ACC112 (cell line): ENCODE measurements around the gene RETSAT.
"Not testable (repeated sequence)": the region's sequence is repeated elsewhere in the genome, so short reads cannot be mapped to it uniquely, and the experiment has no call there.

Source experiments
- H2AFZ ChIP-seq: fragments of 200-600 bp; sonication (generic); one replicate; pipeline ENCODE4 v1.6.0; 2017; ENCODE audit warnings: antibody characterized with exemption, low read length; ENCODE audit not compliant: unreplicated experiment
- H3K27ac ChIP-seq: fragments of 200-600 bp; sonication (generic); 2 replicates; pipeline ENCODE4 v1.5.1; 2014; ENCODE audit warnings: low read depth, mild to moderate bottlenecking, antibody characterized with exemption, low read length, moderate library complexity
- H3K27me3 ChIP-seq: fragments of 200-600 bp; sonication (generic); 2 replicates; pipeline ENCODE4 v1.6.1; 2014; ENCODE audit warnings: mild to moderate bottlenecking, antibody characterized with exemption, low read length, moderate library complexity, mixed read lengths; ENCODE audit not compliant: insufficient read depth
- H3K36me3 ChIP-seq: fragments of 200-600 bp; sonication (generic); 2 replicates; pipeline ENCODE4 v1.6.1; 2016; ENCODE audit warnings: mild to moderate bottlenecking, antibody characterized with exemption, low read length, moderate library complexity, mixed read lengths; ENCODE audit not compliant: insufficient read depth
- H3K4me1 ChIP-seq: fragments of 200-600 bp; sonication (generic); one replicate; pipeline ENCODE4 v1.6.1; 2016; ENCODE audit warnings: low read length, mixed read lengths; ENCODE audit not compliant: insufficient read depth, unreplicated experiment, control insufficient read depth
- H3K4me3 ChIP-seq: fragments of 200-600 bp; sonication (generic); 2 replicates; pipeline ENCODE4 v1.5.1; 2014; ENCODE audit warnings: mild to moderate bottlenecking, low read depth, low read length
- H3K79me2 ChIP-seq: fragments of 200-600 bp; sonication (generic); one replicate; pipeline ENCODE4 v1.6.0; 2016; ENCODE audit warnings: low read length; ENCODE audit not compliant: control insufficient read depth, unreplicated experiment, insufficient read depth

RETSAT gene

GRCh38 chr2:85380048-85380447, 25.7 kb upstream of the RETSAT start:
- no peak overlapping the region for H3K27ac ChIP-seq
- no peaks in the 10 kb centered on the region for H3K79me2 ChIP-seq
- peaks cover 47% of the 10 kb centered on the region for H3K36me3 ChIP-seq
- H3K4me3 ChIP-seq, result no peak overlapping the region
- H2AFZ ChIP-seq, result no peak overlapping the region
- H3K27me3 ChIP-seq, result no peaks in the 10 kb centered on the region
- H3K4me1 ChIP-seq, result peaks cover 3% of the 10 kb centered on the region

- Histone ChIP-seq H3K79me2 (no peaks in the 10 kb centered on the region), H3K36me3 (peaks cover 48% of the 10 kb centered on the region), H3K27ac (no peak overlapping the region), H2AFZ (no peak overlapping the region), H3K4me1 (peaks cover under 1% of the 10 kb centered on the region), H3K4me3 (no peak overlapping the region), H3K27me3 (no peaks in the 10 kb centered on the region)
Measured at GRCh38 chr2:85378257-85378656, 23.9 kb upstream of the RETSAT start.

DNA sequence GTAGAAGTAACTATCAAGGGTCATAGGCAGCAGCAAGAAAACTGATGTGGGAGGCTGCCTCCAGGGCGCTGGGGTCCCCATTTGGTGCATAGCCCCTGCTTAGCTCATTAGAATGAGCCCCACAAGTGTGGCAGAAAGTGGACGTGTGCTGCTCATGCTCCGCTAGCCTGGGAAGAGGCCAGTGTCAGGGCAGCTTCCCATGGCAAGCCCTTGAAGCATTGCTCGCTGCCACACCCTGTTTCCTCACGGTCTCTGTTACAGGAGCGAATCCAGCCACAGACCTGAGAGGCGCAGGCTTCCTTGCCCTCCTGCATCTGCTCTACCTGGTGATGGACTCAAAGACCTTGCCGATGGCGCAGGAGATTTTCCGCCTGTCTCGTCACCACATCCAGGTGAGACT, 22.8 kb upstream of the RETSAT start:
- no peak overlapping the region for H3K4me3 ChIP-seq
- H3K36me3 ChIP-seq, result peaks cover 51% of the 10 kb centered on the region
- no peaks in the 10 kb centered on the region for H3K27me3 ChIP-seq
- H3K4me1 ChIP-seq, result no peaks in the 10 kb centered on the region
- no peak overlapping the region for H2AFZ ChIP-seq
- H3K27ac ChIP-seq, result no peak overlapping the region
- H3K79me2 ChIP-seq, result no peaks in the 10 kb centered on the region

- H3K27ac ChIP-seq, result no peak overlapping the region
- peaks cover 50% of the 10 kb centered on the region for H3K36me3 ChIP-seq
- H3K4me3 ChIP-seq, result no peak overlapping the region
- no peaks in the 10 kb centered on the region for H3K4me1 ChIP-seq
- H3K79me2 ChIP-seq, result no peaks in the 10 kb centered on the region
- no peaks in the 10 kb centered on the region for H3K27me3 ChIP-seq
- no peak overlapping the region for H2AFZ ChIP-seq
Measured at GRCh38 chr2:85376291-85377065, 22.1 kb upstream of the RETSAT start.

GRCh38 chr2:85371045-85371444, 16.7 kb upstream of the RETSAT start:
- no peaks in the 10 kb centered on the region for H3K79me2 ChIP-seq
- peaks cover 7% of the 10 kb centered on the region for H3K4me1 ChIP-seq
- H3K27ac ChIP-seq, result no peak overlapping the region
- no peak overlapping the region for H2AFZ ChIP-seq
- no peak overlapping the region for H3K4me3 ChIP-seq
- no peaks in the 10 kb centered on the region for H3K27me3 ChIP-seq
- peaks cover 9% of the 10 kb centered on the region; the same call in 1 of the 2 replicates for H3K36me3 ChIP-seq

DNA sequence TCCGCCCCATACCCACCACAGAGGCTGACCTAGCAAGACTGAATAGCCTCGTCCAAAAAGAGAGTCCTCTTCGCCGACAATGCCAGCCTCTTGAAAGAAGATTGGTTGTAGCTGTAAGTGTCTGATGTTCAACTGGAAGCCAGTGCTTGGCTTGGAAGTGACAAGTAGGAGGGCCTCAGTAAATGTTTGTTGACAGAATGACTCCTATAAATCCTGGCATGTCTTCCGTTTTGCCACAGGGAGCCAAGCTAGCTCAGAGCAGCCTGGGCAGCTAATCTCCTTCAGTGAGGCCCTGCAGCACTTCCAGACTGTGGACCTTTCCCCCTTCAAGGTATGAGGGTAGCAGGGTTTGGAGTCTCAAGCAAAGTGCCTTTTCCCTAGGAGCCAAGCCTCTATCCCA, 15.2 kb upstream of the RETSAT start:
- no peak overlapping the region for H3K4me3 ChIP-seq
- H3K36me3 ChIP-seq, result peaks cover 3% of the 10 kb centered on the region; the same call in 1 of the 2 replicates
- no peaks in the 10 kb centered on the region for H3K79me2 ChIP-seq
- peaks cover 7% of the 10 kb centered on the region for H3K4me1 ChIP-seq
- no peaks in the 10 kb centered on the region for H3K27me3 ChIP-seq
- no peak overlapping the region for H3K27ac ChIP-seq
- H2AFZ ChIP-seq, result no peak overlapping the region

DNA sequence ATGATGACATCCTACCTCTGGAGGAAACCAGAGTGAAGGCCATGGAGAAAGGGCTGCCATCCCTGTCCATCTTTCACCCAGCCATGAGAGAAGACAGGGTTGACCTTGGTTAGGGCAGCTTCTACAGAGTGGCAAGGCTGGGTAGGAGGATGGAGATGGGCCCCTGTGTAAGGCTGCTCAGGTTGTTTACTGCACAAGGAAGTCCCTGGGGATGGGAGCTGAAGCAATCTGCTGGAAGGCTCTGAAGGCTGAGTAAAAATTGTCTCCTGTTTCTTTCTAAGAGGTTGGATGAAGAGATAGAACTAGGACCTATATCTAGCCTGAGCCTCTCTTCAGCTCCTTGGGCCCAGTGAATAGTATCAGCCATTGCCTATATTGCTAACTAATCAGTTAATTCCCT, 14.6 kb upstream of the RETSAT start:
- H3K36me3 ChIP-seq, result peaks cover 3% of the 10 kb centered on the region; the same call in 1 of the 2 replicates
- H3K27ac ChIP-seq, result no peak overlapping the region
- H3K27me3 ChIP-seq, result no peaks in the 10 kb centered on the region
- no peak overlapping the region for H2AFZ ChIP-seq
- H3K4me3 ChIP-seq, result no peak overlapping the region
- H3K79me2 ChIP-seq, result no peaks in the 10 kb centered on the region
- peaks cover 7% of the 10 kb centered on the region for H3K4me1 ChIP-seq

GRCh38 chr2:85367180-85367579, 12.9 kb upstream of the RETSAT start:
- H3K36me3 ChIP-seq, result no peaks in the 10 kb centered on the region

DNA sequence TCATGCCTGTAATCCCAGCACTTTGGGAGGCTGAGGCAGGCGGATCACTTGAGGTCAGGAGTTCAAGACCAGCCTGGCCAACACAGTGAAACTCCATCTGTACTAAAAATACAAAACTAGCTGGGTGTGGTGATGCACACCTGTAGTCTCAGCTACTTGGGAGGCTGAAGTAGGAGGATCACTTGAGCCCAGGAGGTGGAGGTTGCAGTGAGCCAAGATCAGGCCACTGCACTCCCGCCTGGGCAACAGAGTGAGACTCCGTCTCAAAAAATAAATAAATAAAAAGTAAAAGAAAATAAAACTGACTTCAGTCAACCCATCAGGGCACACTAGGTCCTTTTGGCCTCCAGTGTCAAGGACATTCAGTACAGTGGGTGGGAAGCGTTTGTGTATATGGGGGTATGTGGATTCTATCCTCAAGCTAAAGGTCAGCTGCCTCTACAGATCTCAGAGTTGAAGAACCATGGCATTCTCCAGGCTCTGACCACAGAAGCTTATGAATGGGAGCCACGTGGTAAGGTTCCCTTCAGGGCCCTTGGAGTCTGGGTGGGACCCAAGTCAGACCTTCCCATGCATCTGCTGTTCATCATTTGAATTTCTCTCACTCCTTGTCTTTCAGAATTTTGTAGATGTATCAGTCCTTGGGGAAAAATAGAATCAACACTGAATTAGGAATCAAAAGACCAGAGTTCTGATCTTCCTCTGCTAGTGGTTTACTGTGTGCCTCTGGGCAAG, 8.5 kb upstream of the RETSAT start:
- not testable (repeated sequence) for H3K4me1 ChIP-seq, H2AFZ ChIP-seq, H3K27me3 ChIP-seq, H3K79me2 ChIP-seq, H3K27ac ChIP-seq, H3K4me3 ChIP-seq, H3K36me3 ChIP-seq

More at GRCh38 chr2:85367180-85367579, 12.9 kb upstream of the RETSAT start:
- Histone ChIP-seq H2AFZ (no peak overlapping the region), H3K79me2 (no peaks in the 10 kb centered on the region), H3K27me3 (no peaks in the 10 kb centered on the region), H3K27ac (no peak overlapping the region), H3K4me1 (peaks cover 7% of the 10 kb centered on the region), H3K4me3 (no peak overlapping the region)

- Histone ChIP-seq H3K4me1 (peaks cover 24% of the 10 kb centered on the region), H3K4me3 (no peak overlapping the region), H3K27me3 (no peaks in the 10 kb centered on the region), H2AFZ (no peak overlapping the region), H3K79me2 (peaks cover 25% of the 10 kb centered on the region), H3K36me3 (no peaks in the 10 kb centered on the region), H3K27ac (no peak overlapping the region)
Measured at GRCh38 chr2:85357736-85358135, 3.4 kb upstream of the RETSAT start.

GRCh38 chr2:85356186-85356585, 1.9 kb upstream of the RETSAT start:
- Histone ChIP-seq H3K36me3 (no peaks in the 10 kb centered on the region), H3K4me1 (peaks cover 27% of the 10 kb centered on the region), H3K27ac (no peak overlapping the region), H3K27me3 (no peaks in the 10 kb centered on the region), H3K79me2 (peaks cover 25% of the 10 kb centered on the region), H2AFZ (no peak overlapping the region), H3K4me3 (no peak overlapping the region)
